K562 (cell line): Measurements from ENCODE around the gene STAT4. TPM values are rescaled to one million over a fixed set of nuclear protein-coding genes. Genes with fewer than 3 reads are reported as not detected.
A peak's percentile ranks its signal among the peaks of the same experiment; 100 is the strongest.

ENCODE experiments used
- ATAC-seq: fragments of 200-7000 bp; cut with Tn5 transposase; 3 replicates; pipeline ENCODE4 v1.9.1; 2020; ENCODE audit warnings: moderate library complexity
- BruUV-seq: library from RNA; stranded (reverse); fragments of 400-500 nt; replicated peaks from 2 replicates; lab custom pipeline; 2021; lab: Mats Ljungman, UMichigan
- CTCF ChIA-PET: fragments of 300-600 bp; formaldehyde crosslinking; extraction: SDS; loops from one replicate; lab custom pipeline; 2021; ENCODE audit warnings: low intra/inter-chr PET ratio; lab: Yijun Ruan, JAX
- POLR2A ChIA-PET: fragments of 300-600, 350-650 bp; sonication (Branson Sonifier 250); formaldehyde crosslinking; extraction: SDS; loops from one replicate; lab custom pipeline; 2021; ENCODE audit warnings: antibody characterized with exemption, inconsistent platforms; lab: Yijun Ruan, JAX
- DNase-seq, 4 experiments: peaks; one replicate each; pipeline versions ENCODE4 v3.0.0 to v3.0.0-alpha.2; 2011 to 2018; ENCODE audit warnings: low spot score in 3 of 4, mixed read lengths in 3 of 4; ENCODE audit errors: extremely low read depth in 1 of 4
- FAIRE-seq: peaks from 2 replicates; lab custom pipeline; 2011; peaks lifted over from hg19 to GRCh38; lab: Jason Lieb, UNC
- H2AFZ ChIP-seq: 2 replicates; pipeline ENCODE4 v1.6.0; 2011; ENCODE audit warnings: low read depth, low read length, control low read depth, inconsistent platforms
- H3K27ac ChIP-seq: fragments of 200-600 bp; 3 replicates; pipeline ENCODE4 v1.8.0; 2011; ENCODE audit warnings: low read depth, mild to moderate bottlenecking, control low read depth, inconsistent platforms, low read length, moderate library complexity, mixed read lengths; ENCODE audit errors: extremely low read depth
- H3K27me3 ChIP-seq, 2 experiments: fragments of 300-600 bp in 1 of 2; 2 replicates in 1 of 2; 3 replicates in 1 of 2; pipeline versions ENCODE4 v1.6.0 to v1.8.0; 2011; ENCODE audit warnings: inconsistent platforms in 2 of 2, low read length in 2 of 2, mild to moderate bottlenecking in 1 of 2, mixed read lengths in 1 of 2, moderate library complexity in 1 of 2; ENCODE audit not compliant: control insufficient read depth in 2 of 2, insufficient read depth in 2 of 2
- H3K36me3 ChIP-seq: fragments of 300-600 bp; 3 replicates; pipeline ENCODE4 v1.8.0; 2011; ENCODE audit warnings: mild to moderate bottlenecking, low read length, inconsistent platforms; ENCODE audit not compliant: control insufficient read depth, insufficient read depth
- H3K4me1 ChIP-seq, 2 experiments: fragments of 200-600 bp in 1 of 2; replicated peaks in 1 of 2; 2 replicates in 1 of 2; 3 replicates in 1 of 2; pipeline versions ENCODE4 v1.5.1 to v1.8.0; 2011; ENCODE audit warnings: inconsistent platforms in 2 of 2, low read length in 2 of 2, mild to moderate bottlenecking in 1 of 2, mixed read lengths in 1 of 2, moderate library complexity in 1 of 2; ENCODE audit not compliant: control insufficient read depth in 2 of 2, insufficient read depth in 2 of 2
- H3K4me2 ChIP-seq: 2 replicates; pipeline ENCODE4 v1.6.1; 2011; ENCODE audit warnings: low read length, control low read depth, inconsistent platforms, mixed read lengths; ENCODE audit not compliant: insufficient read depth
- H3K4me3 ChIP-seq: fragments of 200-600 bp; sonication (generic), shearing (Covaris generic); 2 replicates; pipeline ENCODE4 v1.5.1; 2016; ENCODE audit warnings: control low read depth, inconsistent platforms
- H3K79me2 ChIP-seq: fragments of 200-600 bp; 3 replicates; pipeline ENCODE4 v1.8.0; 2011; ENCODE audit warnings: low read length, inconsistent platforms; ENCODE audit not compliant: control insufficient read depth, insufficient read depth
- H3K9ac ChIP-seq, 2 experiments: 2 replicates each; pipeline versions ENCODE4 v1.6.0 to v1.6.1; 2011; ENCODE audit warnings: low read depth in 2 of 2, low read length in 2 of 2, control low read depth in 1 of 2, inconsistent platforms in 1 of 2, mild to moderate bottlenecking in 1 of 2, mixed read lengths in 1 of 2; ENCODE audit not compliant: insufficient read depth in 1 of 2
- H3K9me1 ChIP-seq: one replicate; pipeline ENCODE4 v1.6.0; 2011; ENCODE audit warnings: inconsistent platforms, mild to moderate bottlenecking, low read length, moderate library complexity; ENCODE audit not compliant: control insufficient read depth, insufficient read depth
- H3K9me3 ChIP-seq: replicated peaks from 2 replicates; pipeline ENCODE4 v1.5.1; 2011; ENCODE audit warnings: low read depth, low read length, inconsistent platforms; ENCODE audit not compliant: control insufficient read depth, insufficient read depth
- H4K20me1 ChIP-seq: replicated peaks from 2 replicates; pipeline ENCODE4 v1.6.1; 2011; ENCODE audit warnings: low read length, inconsistent platforms, mixed read lengths; ENCODE audit not compliant: control insufficient read depth, insufficient read depth
- CHD7 ChIP-seq: fragments of 200-600 bp; sonication (generic); IDR thresholded peaks from one replicate; pipeline ENCODE4 v1.6.1; 2012; ENCODE audit warnings: mild to moderate bottlenecking, low read depth, low read length, inconsistent platforms
- EGR1 ChIP-seq: fragments of 450-650 bp; conservative IDR thresholded peaks from 2 replicates; pipeline ENCODE4 v1.6.1; 2017; ENCODE audit warnings: mild to moderate bottlenecking
- EHMT2 ChIP-seq: fragments of 450-650 bp; IDR thresholded peaks from 2 replicates; pipeline ENCODE4 v1.6.1; 2018; ENCODE audit warnings: antibody characterized with exemption
- SPI1 ChIP-seq: IDR thresholded peaks from 2 replicates; pipeline ENCODE4 v1.6.1; 2011; ENCODE audit warnings: low read depth, low read length, control low read depth, borderline replicate concordance
- SRSF9 ChIP-seq: fragments of 200-400 bp; formaldehyde crosslinking; IDR thresholded peaks from 2 replicates; pipeline ENCODE4 v1.6.1; 2017; ENCODE audit warnings: low read depth, low read length, borderline replicate concordance
- ZNF324 ChIP-seq: fragments of 250-450 bp; sonication (Bioruptor Pico); IDR thresholded peaks from 2 replicates; pipeline ENCODE4 v1.4.0; 2020; ENCODE audit warnings: mild to moderate bottlenecking
- ZNF780A ChIP-seq: fragments of 250-450 bp; sonication (Bioruptor Pico); IDR thresholded peaks from 2 replicates; pipeline ENCODE4 v1.5.0; 2021; ENCODE audit warnings: mild to moderate bottlenecking
- WGBS: fragments of 100-300 bp; shearing (Covaris generic); methylation state at CpG from one replicate; pipeline ENCODE4 v1.1.6; 2016; ENCODE audit warnings: low coverage, mixed read lengths; ENCODE audit not compliant: insufficient coverage; ENCODE audit errors: missing lambda C conversion rate; 5-methylcytosine and 5-hydroxymethylcytosine counted together
- in situ Hi-C: fragments of 300-500 bp; cut with MboI; formaldehyde crosslinking; loops from 4 replicates; pipeline ENCODE4 v1.15.0; 2018; ENCODE audit warnings: inconsistent platforms, mixed read lengths
- intact Hi-C: fragments of 100-400 bp; cut with micrococcal nuclease; formaldehyde crosslinking; loops from 2 replicates; pipeline ENCODE4 v1.14.2; 2022
- polyA plus RNA-seq, 8 experiments: library from polyadenylated mRNA; depleted of rRNA in 4 of 8; stranded (reverse) in 5 of 8; unstranded in 3 of 8; fragments of >200 nt; fragmentation: Nextera tagmentation in 2 of 8; fragmentation: Illumina TruSeq in 1 of 8; extraction: Ambion mirVana in 2 of 8; extraction: Trizol in 1 of 8; gene quantifications; 2 replicates each; pipeline versions ENCODE4 v1.2.1 to v1.2.3, GENCODE V29; 2011 to 2014; ENCODE audit warnings: inconsistent platforms in 1 of 8, missing spikeins in 1 of 8
- total RNA-seq, 7 experiments: library from RNA; depleted of rRNA in 6 of 7; stranded (reverse); fragments of >200 nt in 6 of 7; fragmentation: Illumina TruSeq in 2 of 7; extraction: Trizol in 2 of 7; gene quantifications; 2 replicates each; pipeline versions ENCODE4 v1.2.1 to v1.2.3, GENCODE V29; 2011 to 2021; ENCODE audit warnings: low replicate concordance in 1 of 7

The STAT4 gene
- total and polyA plus RNA-seq, 9 of the 15 experiments (the other 6 are each of a cell fraction or from before 2014, with no cell fraction given), result 0.01 to 0.06 (median 0.03) TPM; not detected in 6

DNA sequence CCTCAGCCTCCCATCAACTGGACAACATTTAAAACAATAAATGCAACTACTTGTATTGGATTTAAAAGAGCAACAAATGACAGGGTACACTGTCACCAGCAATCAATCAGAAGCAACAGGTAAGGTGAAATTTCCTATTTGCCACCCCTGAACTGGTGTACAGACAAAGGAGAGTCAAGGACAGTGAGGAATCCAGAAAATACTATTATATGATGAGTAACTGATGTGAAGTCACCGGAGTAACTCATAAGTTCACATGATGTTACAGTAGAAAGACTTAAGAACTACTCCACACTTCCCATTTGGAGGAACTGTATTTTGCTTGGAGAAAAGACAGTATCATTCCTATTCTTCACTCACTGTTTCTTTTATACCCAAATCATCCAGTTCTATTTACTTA is 132.7 kb downstream of the STAT4 start:
- H3K27ac ChIP-seq, result no peak overlapping the region
- no peak for TF ChIP-seq ZNF780A (CRISPR knock-in tag)
- no peak for TF ChIP-seq SRSF9
- no peak for TF ChIP-seq ZNF324 (CRISPR knock-in tag)
- no peak for TF ChIP-seq EGR1
- TF ChIP-seq EHMT2, result no peak
- no peak for TF ChIP-seq SPI1
- no peak for TF ChIP-seq CHD7

More for the DNA sequence above, 132.7 kb downstream of the STAT4 start:
- Histone ChIP-seq H3K79me2 (peaks cover 26% of the 10 kb centered on the region), H3K9ac (no peak overlapping the region), H3K4me3 (no peak overlapping the region), H2AFZ (peak overlapping the region; percentile 66), H3K36me3 (no peaks in the 10 kb centered on the region), H4K20me1 (no peaks in the 10 kb centered on the region), H3K4me1 (peaks cover 8 to 24% of the 10 kb centered on the region in 2 experiments; a peak in 4 of 5 replicates), H3K9me1 (no peaks in the 10 kb centered on the region), H3K9me3 (no peaks in the 10 kb centered on the region), H3K27me3 (no peaks in the 10 kb centered on the region), H3K4me2 (no peak overlapping the region)
- ChIA-PET POLR2A (no interaction called here), CTCF (no interaction called here)
- ATAC-seq, result no peak
- in situ Hi-C loops, result no loop called here
- DNase-seq, result no peak
- intact Hi-C loops, result no loop called here
- BruUV-seq, result no TSS peak
- no peak for FAIRE-seq
- WGBS, result 65% methylated on average over 1 of the region's 1 CpG
